GM23248 (cell line): ENCODE results near the gene CDCP2.

Source experiments
- EZH2 ChIP-seq: fragments of 200-600 bp; sonication (generic); IDR thresholded peaks from 2 replicates; pipeline ENCODE4 v1.6.1; 2018; ENCODE audit warnings: antibody characterized with exemption, mild to moderate bottlenecking; ENCODE audit not compliant: insufficient read depth, poor library complexity, severe bottlenecking
- EZH2phosphoT487 ChIP-seq: fragments of 200-600 bp; sonication (generic); IDR thresholded peaks from 2 replicates; pipeline ENCODE4 v1.6.1; 2018; ENCODE audit warnings: antibody characterized with exemption, moderate library complexity, mild to moderate bottlenecking, low read depth; ENCODE audit not compliant: insufficient read depth

- TF ChIP-seq EZH2 (no peak), EZH2phosphoT487 (no peak)
Measured at GRCh38 chr1:54127594-54128300, 25.1 kb downstream of the CDCP2 start.
